ENCODE measurements around the gene ADGRD1.

DNA sequence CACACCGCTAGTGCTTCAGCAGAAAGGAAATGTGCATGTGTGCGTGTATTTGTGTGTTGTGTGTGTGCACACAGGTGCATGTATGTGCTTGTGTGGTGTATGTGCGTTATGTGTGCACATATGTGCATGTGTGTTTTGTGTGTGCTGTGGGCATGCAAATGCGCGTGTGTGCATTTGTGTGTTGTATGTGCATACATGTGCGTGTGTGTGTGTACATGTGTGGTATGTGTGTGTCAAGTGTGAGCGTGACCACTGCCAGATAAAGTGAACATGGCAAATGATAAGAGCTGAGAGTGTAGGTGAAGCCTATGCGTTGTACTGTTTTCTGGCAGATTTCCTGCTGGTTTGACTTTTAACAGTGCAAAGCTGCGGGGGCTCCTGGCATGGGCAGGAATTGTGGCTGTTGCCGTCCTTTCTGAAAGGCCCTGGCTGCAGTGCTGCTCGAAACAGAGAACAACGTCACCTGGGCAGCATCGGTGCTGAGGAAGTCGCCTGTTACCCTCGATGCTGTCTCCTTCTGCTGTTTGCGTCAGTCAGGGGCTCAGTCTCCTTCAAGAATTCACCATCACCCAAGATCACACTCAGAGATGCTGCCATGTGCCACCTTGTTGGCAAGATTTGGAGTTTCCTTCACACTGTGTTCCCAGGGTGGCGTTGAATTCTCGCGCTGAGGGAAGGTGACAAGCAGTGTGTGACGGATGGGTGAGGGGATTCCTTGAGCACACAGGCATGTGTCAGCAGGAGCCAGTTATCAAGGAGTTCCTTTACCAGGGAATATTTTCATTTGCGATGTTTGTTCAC lies 56.1 kb downstream of the ADGRD1 start:
- TF ChIP-seq, protein P1, sequence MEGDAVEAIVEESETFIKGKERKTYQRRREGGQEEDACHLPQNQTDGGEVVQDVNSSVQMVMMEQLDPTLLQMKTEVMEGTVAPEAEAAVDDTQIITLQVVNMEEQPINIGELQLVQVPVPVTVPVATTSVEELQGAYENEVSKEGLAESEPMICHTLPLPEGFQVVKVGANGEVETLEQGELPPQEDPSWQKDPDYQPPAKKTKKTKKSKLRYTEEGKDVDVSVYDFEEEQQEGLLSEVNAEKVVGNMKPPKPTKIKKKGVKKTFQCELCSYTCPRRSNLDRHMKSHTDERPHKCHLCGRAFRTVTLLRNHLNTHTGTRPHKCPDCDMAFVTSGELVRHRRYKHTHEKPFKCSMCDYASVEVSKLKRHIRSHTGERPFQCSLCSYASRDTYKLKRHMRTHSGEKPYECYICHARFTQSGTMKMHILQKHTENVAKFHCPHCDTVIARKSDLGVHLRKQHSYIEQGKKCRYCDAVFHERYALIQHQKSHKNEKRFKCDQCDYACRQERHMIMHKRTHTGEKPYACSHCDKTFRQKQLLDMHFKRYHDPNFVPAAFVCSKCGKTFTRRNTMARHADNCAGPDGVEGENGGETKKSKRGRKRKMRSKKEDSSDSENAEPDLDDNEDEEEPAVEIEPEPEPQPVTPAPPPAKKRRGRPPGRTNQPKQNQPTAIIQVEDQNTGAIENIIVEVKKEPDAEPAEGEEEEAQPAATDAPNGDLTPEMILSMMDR (IDR thresholded peaks at IDR 0.05) = no peak
- TF ChIP-seq POLR2A (IDR thresholded peaks at IDR 0.05) = no peak
